C4-2B (cell line): ENCODE data around the gene ADD1.

ENCODE experiments used
- H3K27ac ChIP-seq: fragments of 450-650 bp; 2 replicates; pipeline ENCODE4 v1.5.1; 2017
- CTCF ChIP-seq: fragments of 450-650 bp; conservative IDR thresholded peaks from 2 replicates; pipeline ENCODE4 v1.5.1; 2017; ENCODE audit warnings: mild to moderate bottlenecking
- ZFX ChIP-seq: fragments of 450-650 bp; IDR thresholded peaks from 2 replicates; pipeline ENCODE4 v1.6.1; 2017

The ADD1 gene

GRCh38 chr4:2860391-2861348 lies 17.0 kb downstream of the ADD1 start:
- TF ChIP-seq ZFX = no peak
- no peak for TF ChIP-seq CTCF

GRCh38 chr4:2861631-2862436 lies 18.2 kb downstream of the ADD1 start:
- H3K27ac ChIP-seq = 0 out of 2 replicates have a peak overlapping the region, but pooled peaks have one; percentile 12
- TF ChIP-seq CTCF (no peak), ZFX (no peak)

More at GRCh38 chr4:2860391-2861348, 17.0 kb downstream of the ADD1 start:
- no peak overlapping the region for H3K27ac ChIP-seq

- H3K27ac ChIP-seq = no peak overlapping the region
Measured at GRCh38 chr4:2862528-2862927, 18.9 kb downstream of the ADD1 start.

GRCh38 chr4:2863649-2864048 lies 20.0 kb downstream of the ADD1 start:
- no peak overlapping the region for H3K27ac ChIP-seq
- TF ChIP-seq CTCF (no peak), ZFX (no peak)

More at GRCh38 chr4:2862528-2862927, 18.9 kb downstream of the ADD1 start:
- TF ChIP-seq CTCF (no peak), ZFX (no peak)

- TF ChIP-seq CTCF = no peak
- no peak for TF ChIP-seq ZFX
- no peak overlapping the region for H3K27ac ChIP-seq
Measured at GRCh38 chr4:2865196-2865780, 21.6 kb downstream of the ADD1 start.

GRCh38 chr4:2866160-2866861 lies 22.7 kb downstream of the ADD1 start:
- TF ChIP-seq ZFX (no peak), CTCF (no peak)
- H3K27ac ChIP-seq = no peak overlapping the region
